Gastrocnemius medialis (tissue), 4 donors: ENCODE measurements around the gene SPIB.

ENCODE experiments used
- POLR2A ChIP-seq, 2 donors: fragments of 450-650 bp; IDR thresholded peaks; one replicate each; pipeline ENCODE4 v1.6.1; 2017; ENCODE audit warnings: antibody characterized with exemption in 2 of 2, mild to moderate bottlenecking in 2 of 2, moderate library complexity in 2 of 2
- TF ChIP-seq, protein P1 (sequence below), 5 experiments: fragments of 450-650 bp in 3 of 5; fragments of 200-600 bp in 2 of 5; sonication (generic) in 2 of 5; IDR thresholded peaks in 4 of 5; conservative IDR thresholded peaks in 1 of 5; 1 replicate in 4 of 5; 2 replicates in 1 of 5; pipeline ENCODE4 v1.5.1; 2016 to 2019; ENCODE audit warnings: antibody characterized with exemption in 5 of 5, mild to moderate bottlenecking in 3 of 5, moderate library complexity in 3 of 5

DNA sequence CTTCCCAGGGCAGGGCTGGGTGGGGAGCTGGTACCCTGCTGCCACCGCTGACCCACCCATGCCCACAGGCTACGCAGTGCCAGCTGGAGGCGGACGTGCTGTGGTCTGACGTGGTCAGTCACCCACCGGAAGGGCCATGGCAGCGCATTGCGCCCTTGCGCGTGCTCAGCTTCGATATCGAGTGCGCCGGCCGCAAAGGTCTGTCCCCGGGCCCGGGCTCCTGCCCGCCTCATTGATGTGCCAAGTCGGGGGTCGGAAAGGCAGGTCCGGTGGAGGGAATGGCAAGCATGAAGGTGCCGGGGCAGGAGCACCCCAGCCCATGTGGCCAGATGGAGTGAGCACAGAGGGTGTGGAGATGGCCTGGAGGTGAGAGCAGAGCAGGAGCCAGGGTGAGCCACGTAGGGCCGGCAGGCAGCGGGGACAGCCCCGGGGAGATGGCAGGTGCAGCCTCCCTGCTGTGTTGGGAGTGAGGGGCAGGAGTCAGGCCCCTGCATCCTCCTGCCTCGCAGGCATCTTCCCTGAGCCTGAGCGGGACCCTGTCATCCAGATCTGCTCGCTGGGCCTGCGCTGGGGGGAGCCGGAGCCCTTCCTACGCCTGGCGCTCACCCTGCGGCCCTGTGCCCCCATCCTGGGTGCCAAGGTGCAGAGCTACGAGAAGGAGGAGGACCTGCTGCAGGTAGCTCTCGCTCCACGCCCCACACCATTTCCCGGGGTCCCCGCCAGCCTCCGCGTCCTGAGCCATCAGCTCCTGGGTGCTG lies 16.0 kb upstream of the SPIB start:
- TF ChIP-seq, protein P1, sequence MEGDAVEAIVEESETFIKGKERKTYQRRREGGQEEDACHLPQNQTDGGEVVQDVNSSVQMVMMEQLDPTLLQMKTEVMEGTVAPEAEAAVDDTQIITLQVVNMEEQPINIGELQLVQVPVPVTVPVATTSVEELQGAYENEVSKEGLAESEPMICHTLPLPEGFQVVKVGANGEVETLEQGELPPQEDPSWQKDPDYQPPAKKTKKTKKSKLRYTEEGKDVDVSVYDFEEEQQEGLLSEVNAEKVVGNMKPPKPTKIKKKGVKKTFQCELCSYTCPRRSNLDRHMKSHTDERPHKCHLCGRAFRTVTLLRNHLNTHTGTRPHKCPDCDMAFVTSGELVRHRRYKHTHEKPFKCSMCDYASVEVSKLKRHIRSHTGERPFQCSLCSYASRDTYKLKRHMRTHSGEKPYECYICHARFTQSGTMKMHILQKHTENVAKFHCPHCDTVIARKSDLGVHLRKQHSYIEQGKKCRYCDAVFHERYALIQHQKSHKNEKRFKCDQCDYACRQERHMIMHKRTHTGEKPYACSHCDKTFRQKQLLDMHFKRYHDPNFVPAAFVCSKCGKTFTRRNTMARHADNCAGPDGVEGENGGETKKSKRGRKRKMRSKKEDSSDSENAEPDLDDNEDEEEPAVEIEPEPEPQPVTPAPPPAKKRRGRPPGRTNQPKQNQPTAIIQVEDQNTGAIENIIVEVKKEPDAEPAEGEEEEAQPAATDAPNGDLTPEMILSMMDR (IDR thresholded peaks at IDR 0.05 in 4 of 5, conservative IDR thresholded peaks at IDR 0.05 in 1 of 5), result no peak
- TF ChIP-seq POLR2A (IDR thresholded peaks at IDR 0.05), result no peak
